Measurements from ENCODE around the gene EPHX1.

GRCh38 chr1:225812488-225813213 lies 2.7 kb downstream of the EPHX1 start:
- TF ChIP-seq CTCF (IDR thresholded peaks at IDR 0.05) = no peak
- TF ChIP-seq POLR2AphosphoS5 (IDR thresholded peaks at IDR 0.05; ENCODE audit: insufficient read depth in 1 of 2, low read depth in 1 of 2) = no peak
- TF ChIP-seq POLR2A (IDR thresholded peaks at IDR 0.05) = no peak

All from vagina (tissue), 2 donors.